H1 (cell line): ENCODE measurements around the gene STAT2. TPM values are rescaled to one million over a fixed set of nuclear protein-coding genes. Genes with fewer than 3 reads are reported as not detected.
A peak's percentile ranks its signal among the peaks of the same experiment; 100 is the strongest.

ENCODE experiments used
- CTCF ChIA-PET: fragments of 300-600 bp; sonication (Branson Sonifier 250); formaldehyde crosslinking; loops from one replicate; lab custom pipeline; 2021; ENCODE audit not compliant: partially characterized antibody; lab: Charles Lee
- POLR2A ChIA-PET: fragments of 300-600 bp; sonication (Branson Sonifier 250); formaldehyde crosslinking; loops from one replicate; lab custom pipeline; 2021; ENCODE audit warnings: inconsistent platforms; ENCODE audit not compliant: partially characterized antibody; lab: Charles Lee
- DNase-seq, 2 experiments: peaks; one replicate each; pipeline versions ENCODE4 v3.0.0 to v3.0.0-alpha.2; 2010 to 2022; ENCODE audit warnings: low spot score in 2 of 2, low read depth in 1 of 2, mixed read lengths in 1 of 2
- FAIRE-seq: peaks from 2 replicates; lab custom pipeline; 2011; peaks lifted over from hg19 to GRCh38; lab: Jason Lieb, UNC
- H2AFZ ChIP-seq: 2 replicates; pipeline ENCODE4 v1.8.1; 2012; ENCODE audit warnings: low read length, inconsistent platforms
- H2AK5ac ChIP-seq: 2 replicates; pipeline ENCODE4 v1.6.1; 2013; ENCODE audit warnings: low read depth, low read length
- H2BK120ac ChIP-seq: replicated peaks from 2 replicates; pipeline ENCODE3; 2013; ENCODE audit warnings: low read depth, low read length, inconsistent platforms
- H2BK12ac ChIP-seq: 2 replicates; pipeline ENCODE4 v1.6.1; 2013; ENCODE audit warnings: low read depth, low read length
- H2BK15ac ChIP-seq: 2 replicates; pipeline ENCODE4 v1.6.1; 2013; ENCODE audit warnings: low read length
- H2BK20ac ChIP-seq: 2 replicates; pipeline ENCODE4 v1.6.1; 2013; ENCODE audit warnings: low read length
- H2BK5ac ChIP-seq: 2 replicates; pipeline ENCODE4 v1.6.1; 2013; ENCODE audit warnings: low read depth, low read length
- H3K14ac ChIP-seq: 2 replicates; pipeline ENCODE4 v1.6.1; 2013; ENCODE audit warnings: inconsistent platforms; ENCODE audit not compliant: insufficient read length
- H3K18ac ChIP-seq: 2 replicates; pipeline ENCODE4 v1.6.1; 2013; ENCODE audit warnings: low read length; ENCODE audit errors: extremely low read depth
- H3K23ac ChIP-seq: 2 replicates; pipeline ENCODE4 v1.6.1; 2013; ENCODE audit warnings: inconsistent platforms; ENCODE audit not compliant: insufficient read length
- H3K23me2 ChIP-seq: 2 replicates; pipeline ENCODE4 v1.6.1; 2013; ENCODE audit warnings: low read depth, low read length
- H3K27ac ChIP-seq: 2 replicates; pipeline ENCODE4 v1.6.1; 2011; ENCODE audit warnings: low read depth, low read length, inconsistent platforms
- H3K27me3 ChIP-seq, 4 experiments: replicated peaks in 1 of 4; 1 replicate in 1 of 4; 2 replicates in 3 of 4; pipeline versions ENCODE4 v1.6.1 to v1.8.1; 2011 to 2013; ENCODE audit warnings: low read length in 3 of 4, mild to moderate bottlenecking in 3 of 4, inconsistent platforms in 2 of 4, mixed read lengths in 2 of 4, moderate library complexity in 1 of 4; ENCODE audit not compliant: control insufficient read depth in 3 of 4, insufficient read depth in 3 of 4; ENCODE audit errors: extremely low read depth in 1 of 4
- H3K36me3 ChIP-seq, 4 experiments: 2 replicates each; pipeline versions ENCODE4 v1.6.1 to v1.8.1; 2011 to 2013; ENCODE audit warnings: mild to moderate bottlenecking in 4 of 4, low read length in 3 of 4, moderate library complexity in 2 of 4, control low read depth in 1 of 4, inconsistent platforms in 1 of 4; ENCODE audit not compliant: insufficient read depth in 4 of 4, control insufficient read depth in 2 of 4
- H3K4ac ChIP-seq: replicated peaks from 2 replicates; pipeline ENCODE3; 2013; ENCODE audit warnings: low read length, low read depth, mixed read lengths, inconsistent platforms; ENCODE audit not compliant: insufficient read length
- H3K4me1 ChIP-seq, 4 experiments: replicated peaks in 1 of 4; 1 replicate in 1 of 4; 2 replicates in 3 of 4; pipeline versions ENCODE4 v1.6.1 to v1.8.1; 2011 to 2013; ENCODE audit warnings: low read length in 3 of 4, inconsistent platforms in 2 of 4, mixed read lengths in 1 of 4; ENCODE audit not compliant: insufficient read depth in 4 of 4, control insufficient read depth in 3 of 4
- H3K4me2 ChIP-seq, 2 experiments: 2 replicates each; pipeline versions ENCODE4 v1.6.1 to v1.8.1; 2011 to 2013; ENCODE audit warnings: low read depth in 2 of 2, low read length in 2 of 2, control low read depth in 1 of 2, inconsistent platforms in 1 of 2, mild to moderate bottlenecking in 1 of 2; ENCODE audit not compliant: insufficient read depth in 1 of 2
- H3K4me3 ChIP-seq, 4 experiments: fragments of 200-600, 300-600 bp in 1 of 4; sonication (generic), shearing (Covaris generic), sonication (Bioruptor Twin) in 1 of 4; 2 replicates each; pipeline versions ENCODE4 v1.5.1 to v1.8.1; 2011 to 2016; ENCODE audit warnings: low read length in 4 of 4, low read depth in 3 of 4, control low read depth in 2 of 4, inconsistent platforms in 2 of 4, mild to moderate bottlenecking in 2 of 4, mixed read lengths in 1 of 4, moderate library complexity in 1 of 4; ENCODE audit not compliant: insufficient read depth in 2 of 4; ENCODE audit errors: extremely low read depth in 1 of 4
- H3K56ac ChIP-seq: replicated peaks from 2 replicates; pipeline ENCODE3; 2013; ENCODE audit warnings: low read depth, mild to moderate bottlenecking, mixed read lengths, low read length, inconsistent platforms; ENCODE audit not compliant: insufficient read length
- H3K79me1 ChIP-seq: 2 replicates; pipeline ENCODE4 v1.6.1; 2013; ENCODE audit warnings: low read depth, low read length, control low read depth
- H3K79me2 ChIP-seq, 2 experiments: 2 replicates each; pipeline versions ENCODE4 v1.6.1 to v1.8.1; 2012 to 2013; ENCODE audit warnings: low read length in 2 of 2, mild to moderate bottlenecking in 2 of 2, inconsistent platforms in 1 of 2; ENCODE audit not compliant: insufficient read depth in 2 of 2, control insufficient read depth in 1 of 2
- H3K9ac ChIP-seq, 4 experiments: replicated peaks in 1 of 4; 1 replicate in 1 of 4; 2 replicates in 3 of 4; pipeline versions ENCODE4 v1.6.1 to v1.8.1; 2011 to 2013; ENCODE audit warnings: low read depth in 3 of 4, low read length in 3 of 4, control low read depth in 2 of 4, mild to moderate bottlenecking in 2 of 4, moderate library complexity in 2 of 4, inconsistent platforms in 1 of 4; ENCODE audit errors: extremely low read depth in 1 of 4
- H3K9me3 ChIP-seq, 2 experiments: 2 replicates each; pipeline versions ENCODE4 v1.6.1 to v1.8.1; 2012 to 2013; ENCODE audit warnings: mild to moderate bottlenecking in 2 of 2, moderate library complexity in 2 of 2, control low read depth in 1 of 2, inconsistent platforms in 1 of 2, low read depth in 1 of 2, low read length in 1 of 2, mixed read lengths in 1 of 2; ENCODE audit not compliant: insufficient read depth in 2 of 2
- H4K20me1 ChIP-seq, 2 experiments: replicated peaks in 1 of 2; 2 replicates each; pipeline versions ENCODE3 to v1.8.1; 2011 to 2013; ENCODE audit warnings: inconsistent platforms in 2 of 2, low read length in 2 of 2, mild to moderate bottlenecking in 1 of 2; ENCODE audit not compliant: insufficient read depth in 2 of 2, control insufficient read depth in 1 of 2
- H4K5ac ChIP-seq: 2 replicates; pipeline ENCODE4 v1.6.1; 2013; ENCODE audit warnings: low read length, low read depth, mixed read lengths, inconsistent platforms; ENCODE audit not compliant: insufficient read length
- H4K8ac ChIP-seq: 2 replicates; pipeline ENCODE4 v1.8.0; 2013; ENCODE audit warnings: mild to moderate bottlenecking, moderate library complexity, low read length, inconsistent platforms; ENCODE audit not compliant: insufficient read depth; ENCODE audit errors: extremely low read depth
- H4K91ac ChIP-seq: replicated peaks from 2 replicates; pipeline ENCODE3; 2013; ENCODE audit warnings: low read length, mixed read lengths, inconsistent platforms; ENCODE audit not compliant: insufficient read length
- CBX5 ChIP-seq: fragments of 300-800, 300-1000 bp; sonication (generic); IDR thresholded peaks from 2 replicates; pipeline ENCODE4 v1.7.1; 2016; ENCODE audit warnings: antibody characterized with exemption, low read length, low read depth
- CHD1 ChIP-seq: IDR thresholded peaks from 2 replicates; pipeline ENCODE4 v1.6.1; 2012; ENCODE audit warnings: low read depth, low read length, improper control_type of control experiment
- POLR2A ChIP-seq, 2 experiments: IDR thresholded peaks; 1 replicate in 1 of 2; 2 replicates in 1 of 2; pipeline ENCODE4 v1.6.1; 2011; ENCODE audit warnings: low read depth in 2 of 2, low read length in 2 of 2, mild to moderate bottlenecking in 2 of 2; ENCODE audit errors: control extremely low read depth in 1 of 2
- RFX5 ChIP-seq: IDR thresholded peaks from 2 replicates; pipeline ENCODE4 v1.6.1; 2011; ENCODE audit warnings: low read depth, low read length, improper control_type of control experiment, borderline replicate concordance
- SAP30 ChIP-seq: fragments of 300-600 bp; sonication (generic); IDR thresholded peaks from 2 replicates; pipeline ENCODE4 v1.7.1; 2012; ENCODE audit warnings: low read length, moderate library complexity, mild to moderate bottlenecking, inconsistent platforms; ENCODE audit not compliant: insufficient read depth, insufficient replicate concordance
- SP1 ChIP-seq: IDR thresholded peaks from 2 replicates; pipeline ENCODE4 v1.6.1; 2011; ENCODE audit warnings: low read depth, low read length
- TCF12 ChIP-seq: IDR thresholded peaks from 2 replicates; pipeline ENCODE4 v1.6.1; 2011; ENCODE audit warnings: low read depth, mild to moderate bottlenecking, low read length
- USF2 ChIP-seq: IDR thresholded peaks from 2 replicates; pipeline ENCODE4 v1.6.1; 2011; ENCODE audit warnings: low read length, improper control_type of control experiment
- YY1 ChIP-seq: IDR thresholded peaks from 2 replicates; pipeline ENCODE4 v1.6.1; 2011; ENCODE audit warnings: low read depth, mild to moderate bottlenecking, low read length
- ZNF274 ChIP-seq: IDR thresholded peaks from 2 replicates; pipeline ENCODE4 v1.7.0; 2012; ENCODE audit warnings: low read length, borderline replicate concordance; ENCODE audit errors: extremely low read depth
- WGBS, 2 experiments: shearing (Covaris generic) in 1 of 2; methylation state at CpG; one replicate each; pipeline versions ENCODE4 v1.1.6 to v1.1.7; 2013 to 2015; ENCODE audit warnings: low lambda C conversion rate in 2 of 2, mixed read lengths in 2 of 2, inconsistent platforms in 1 of 2, low coverage in 1 of 2, missing lambda C conversion rate in 1 of 2; ENCODE audit not compliant: insufficient replicate concordance in 2 of 2, insufficient coverage in 1 of 2, insufficient read length in 1 of 2; ENCODE audit errors: extremely low coverage in 1 of 2, missing lambda C conversion rate in 1 of 2; 5-methylcytosine and 5-hydroxymethylcytosine counted together
- polyA plus RNA-seq, 7 experiments: library from polyadenylated mRNA; depleted of rRNA in 3 of 7; stranded (reverse) in 5 of 7; unstranded in 2 of 7; fragments of >200 nt in 5 of 7; fragments of 200-250 nt in 2 of 7; gene quantifications; 1 replicate in 5 of 7; 2 replicates in 1 of 7; 4 replicates in 1 of 7; pipeline versions ENCODE4 v1.2.1 to v1.2.3, GENCODE V29; 2011 to 2013; ENCODE audit warnings: missing spikeins in 2 of 7, mixed read lengths in 2 of 7
- total RNA-seq: library from RNA; stranded (reverse); fragmentation: NEBNext Ultra II Directional; extraction: Animal tissue kit (Norgen Biotek cat#: 25700); gene quantifications from 2 replicates; pipeline ENCODE4 v1.2.1, GENCODE V29; 2021
- TF ChIP-seq, protein P1 (sequence below): IDR thresholded peaks from 2 replicates; pipeline ENCODE4 v1.6.1; 2012; ENCODE audit warnings: inconsistent platforms

Gene STAT2
- total and polyA plus RNA-seq, 2 of the 8 experiments (the other 6 are each of a cell fraction or from before 2014, with no cell fraction given) = 37.1 to 44.7 TPM

- Histone ChIP-seq H2AFZ (no peak overlapping the region), H2BK5ac (0 out of 2 replicates have a peak overlapping the region, but pooled peaks have one; percentile 69), H3K79me1 (no peaks in the 10 kb centered on the region), H4K5ac (no peak overlapping the region), H3K14ac (no peak overlapping the region), H3K23me2 (peaks cover 3% of the 10 kb centered on the region; the same call in 1 of the 2 replicates), H3K4ac (no peak overlapping the region), H3K27me3 (no peaks in the 10 kb centered on the region), H3K56ac (peak overlapping the region; percentile 24), H2BK15ac (no peak overlapping the region), H2BK120ac (no peak overlapping the region), H3K27ac (peak overlapping the region; percentile 45; the same call in 1 of the 2 replicates), H3K4me2 (peak overlapping the region; percentile 82 to 90), H3K4me1 (peaks cover 0 to 9% (median 2%) of the 10 kb centered on the region in 4 experiments; a peak in 4 of 7 replicates), H2BK20ac (no peak overlapping the region), H3K9me3 (no peaks in the 10 kb centered on the region), H3K79me2 (peaks cover 12 to 38% of the 10 kb centered on the region in 2 experiments), H4K91ac (no peak overlapping the region), H4K20me1 (peaks cover 0 to 2% of the 10 kb centered on the region in 2 experiments), H3K36me3 (peaks cover 0 to 5% (median 3%) of the 10 kb centered on the region in 4 experiments; a peak in 3 of 8 replicates), H2AK5ac (no peak overlapping the region), H3K23ac (no peak overlapping the region), H3K4me3 (peak overlapping the region; percentile 95 to 99 (median 96)), H3K9ac (peak overlapping the region; percentile 65 to 75 (median 68)), H4K8ac (peak overlapping the region; percentile 46; the same call in 1 of the 2 replicates), H2BK12ac (no peak overlapping the region), H3K18ac (0 out of 2 replicates have a peak overlapping the region, but pooled peaks have one; percentile 9)
- CTCF ChIA-PET = interaction anchor here (0.9 to 1.1 kb wide), 2 partner anchors 23 to 46 kb away, joined by 3 to 4 read pairs; no protein-coding TSS in a partner anchor
- WGBS, 2 experiments = 26% methylated on average over 10 of the region's 10 CpGs; no CpG with 5 or more reads in 1 of the 2 experiments
- POLR2A ChIA-PET = interaction anchor here (1.0 to 2.1 kb wide), 10 partner anchors 19 to 182 kb away, joined by 3 to 14 read pairs (median 4); partner anchors contain the start of genes ANKRD52, COQ10A, IL23A and PAN2
- DNase-seq = peak in 1 of 2 experiments; percentile 46
- no peak for FAIRE-seq
- TF ChIP-seq TCF12 (no peak), ZNF274 (no peak), CBX5 (no peak), RFX5 (no peak), CHD1 (no peak), YY1 (no peak), POLR2A (IDR thresholded peaks at IDR 0.05; ENCODE audit: control extremely low read depth in 1 of 2, low read depth in 2 of 2, low read length in 2 of 2) (peak in 1 of 2 experiments; percentile 40; a peak in 1 of 3 replicates), USF2 (peak; percentile 54; the same call in 1 of the 2 replicates), SAP30 (peak; percentile 42), SP1 (no peak)
- TF ChIP-seq, protein P1, sequence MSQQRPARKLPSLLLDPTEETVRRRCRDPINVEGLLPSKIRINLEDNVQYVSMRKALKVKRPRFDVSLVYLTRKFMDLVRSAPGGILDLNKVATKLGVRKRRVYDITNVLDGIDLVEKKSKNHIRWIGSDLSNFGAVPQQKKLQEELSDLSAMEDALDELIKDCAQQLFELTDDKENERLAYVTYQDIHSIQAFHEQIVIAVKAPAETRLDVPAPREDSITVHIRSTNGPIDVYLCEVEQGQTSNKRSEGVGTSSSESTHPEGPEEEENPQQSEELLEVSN = no peak
Measured at GRCh38 chr12:56299308-56299852, 60.5 kb downstream of the STAT2 start.
